Stimulated activated CD8-positive, alpha-beta memory T cell treated with anti-CD3 and anti-CD28 coated beads, Interleukin-15, amount 100 ng/mL, for 48 hours (primary cell): ENCODE results near the gene PRDM16.
A peak's percentile ranks its signal among the peaks of the same experiment; 100 is the strongest.

Experiments
- DNase-seq, 2 donors: peaks; one replicate each; pipeline ENCODE4 v3.0.0-alpha.2; 2020; ENCODE audit warnings: low read depth in 2 of 2

PRDM16 gene

DNA sequence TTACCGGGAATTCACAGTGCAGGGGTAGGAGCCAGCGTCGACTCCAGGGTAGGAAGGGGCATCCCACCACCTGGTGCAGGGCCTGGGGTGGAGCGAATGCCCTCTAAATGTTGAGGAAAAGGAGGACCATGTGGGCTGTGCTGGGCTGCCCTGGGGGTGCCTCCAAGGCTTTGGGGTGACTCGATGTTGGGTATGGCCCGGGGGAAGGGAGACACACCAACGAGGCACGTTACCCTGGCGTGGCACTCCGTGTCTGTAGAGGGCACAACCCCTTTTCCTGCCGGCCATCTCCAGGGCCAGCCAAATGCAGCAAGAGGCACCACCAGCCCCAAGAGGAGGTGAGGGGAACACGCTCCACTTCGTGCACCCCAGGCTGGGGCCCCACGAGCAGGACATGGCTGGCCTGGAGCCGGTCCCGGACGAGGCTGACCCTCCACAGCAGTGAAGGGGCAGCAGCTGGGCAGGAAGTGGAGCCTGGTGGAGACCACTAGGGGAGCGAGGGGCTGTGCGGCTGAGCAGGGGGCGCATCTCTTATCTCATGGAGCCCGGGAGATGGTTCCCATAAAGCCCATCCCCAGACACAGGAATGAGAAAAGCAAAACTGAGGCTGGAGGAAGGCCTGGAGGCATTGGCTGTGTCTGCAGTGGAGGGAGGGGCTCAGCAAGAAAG, 36.5 kb upstream of the PRDM16 start:
- no peak for DNase-seq

GRCh38 chr1:3033040-3033789, 35.8 kb upstream of the PRDM16 start:
- peak in 1 of 2 donors; percentile 34 for DNase-seq

DNA sequence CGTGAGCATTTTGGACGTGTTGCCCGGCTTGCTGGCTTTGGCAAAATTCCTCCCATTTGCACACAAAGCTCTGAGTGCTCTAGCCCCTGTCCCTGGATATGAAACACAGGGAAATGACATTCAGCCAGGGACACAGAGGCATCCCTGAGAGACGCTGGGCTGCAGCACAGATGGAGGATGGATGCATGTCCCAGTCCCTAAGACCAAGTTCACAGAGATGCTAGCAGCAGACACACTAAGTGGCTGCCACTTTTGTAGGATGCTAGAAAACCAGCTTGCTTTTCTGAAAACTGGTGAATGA, 35.3 kb upstream of the PRDM16 start:
- DNase-seq: no peak

DNA sequence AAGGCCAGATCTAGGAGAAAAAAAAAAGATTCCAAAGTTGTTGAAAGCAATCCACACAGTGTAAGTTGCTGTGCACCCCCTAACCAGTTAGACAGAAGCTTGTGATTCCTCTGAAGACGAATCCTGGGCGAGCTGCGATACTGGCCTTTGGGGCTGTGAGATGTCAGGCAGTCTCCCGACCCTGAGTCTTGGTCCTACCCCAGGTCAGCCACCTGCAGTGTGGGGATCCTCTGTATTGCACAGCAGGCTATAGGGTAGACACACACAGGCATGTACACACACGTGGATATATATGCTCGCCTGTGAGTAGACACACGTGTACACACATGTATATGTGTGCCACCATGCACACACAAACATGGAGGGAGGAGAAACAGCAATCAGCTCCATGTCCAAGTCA, 34.8 kb upstream of the PRDM16 start:
- DNase-seq: no peak

- DNase-seq: no peak
Measured at GRCh38 chr1:3034728-3035562, 34.1 kb upstream of the PRDM16 start.

DNA sequence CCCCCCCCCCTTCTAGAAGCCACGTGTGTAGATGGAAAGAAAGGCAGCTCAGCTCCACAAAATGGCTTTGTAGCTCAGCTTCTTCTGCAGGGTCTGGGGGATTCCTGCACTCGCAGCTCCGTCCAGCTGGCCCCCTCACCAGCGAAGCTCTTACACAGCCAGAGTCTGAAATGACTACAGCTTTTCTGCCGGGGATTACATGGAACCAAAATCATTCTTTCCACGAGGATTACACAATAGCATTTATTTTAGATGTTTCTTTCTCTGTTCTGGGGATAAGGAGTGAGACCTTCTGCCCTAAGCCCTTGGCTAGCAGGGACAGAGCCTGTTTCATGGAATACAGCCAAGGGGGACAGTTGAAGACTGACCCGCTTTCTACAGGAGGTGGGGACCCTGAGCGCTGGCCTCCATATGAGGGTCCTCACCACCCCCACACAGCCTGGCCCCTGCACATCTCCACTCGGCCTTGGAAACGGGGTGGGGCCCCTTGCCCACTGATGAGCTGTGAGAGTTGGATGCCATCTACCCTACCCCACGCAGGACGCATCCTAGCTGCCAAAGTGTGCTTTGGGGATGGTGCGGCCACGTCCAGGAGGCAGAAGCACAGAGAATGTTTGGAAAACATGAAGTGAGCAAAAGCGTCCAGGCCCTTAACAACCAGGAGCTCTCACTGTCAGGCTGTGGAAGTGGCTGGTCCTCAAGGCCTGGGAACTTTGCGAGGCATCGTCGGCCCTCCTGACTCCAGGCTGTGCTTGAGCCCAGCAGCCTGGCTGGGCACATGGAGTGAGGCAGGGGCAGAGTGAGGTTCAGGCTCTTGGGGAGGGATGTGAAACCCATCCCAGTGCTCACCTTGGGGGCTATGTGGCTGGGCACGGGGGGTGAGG, 33.2 kb upstream of the PRDM16 start:
- no peak for DNase-seq

GRCh38 chr1:3036447-3037280, 32.3 kb upstream of the PRDM16 start:
- DNase-seq: no peak

GRCh38 chr1:3037281-3038040, 31.5 kb upstream of the PRDM16 start:
- DNase-seq: no peak

DNA sequence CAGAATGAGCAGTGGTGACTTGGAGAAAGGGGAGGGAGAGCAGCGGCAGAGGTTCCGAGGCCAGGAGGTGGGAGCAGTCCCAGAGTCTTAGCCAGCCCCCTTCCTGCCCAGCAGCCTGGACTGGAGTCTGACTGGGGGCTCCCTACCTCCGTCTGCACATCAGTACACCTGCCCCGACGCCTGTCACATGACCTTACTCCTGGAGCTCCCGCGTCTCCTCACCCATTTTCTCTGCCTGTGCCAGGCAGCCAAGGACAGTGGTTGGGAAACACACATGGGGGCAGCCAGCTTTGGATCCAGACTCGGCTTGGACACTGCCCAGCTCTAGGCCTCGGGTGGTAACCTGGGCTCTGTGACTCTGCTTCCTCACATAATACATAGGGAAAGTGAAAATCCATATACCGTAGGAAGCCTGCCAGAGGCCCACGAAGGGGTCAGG, 30.9 kb upstream of the PRDM16 start:
- no peak for DNase-seq

- DNase-seq: no peak
Measured at GRCh38 chr1:3038571-3039181, 30.3 kb upstream of the PRDM16 start.

DNA sequence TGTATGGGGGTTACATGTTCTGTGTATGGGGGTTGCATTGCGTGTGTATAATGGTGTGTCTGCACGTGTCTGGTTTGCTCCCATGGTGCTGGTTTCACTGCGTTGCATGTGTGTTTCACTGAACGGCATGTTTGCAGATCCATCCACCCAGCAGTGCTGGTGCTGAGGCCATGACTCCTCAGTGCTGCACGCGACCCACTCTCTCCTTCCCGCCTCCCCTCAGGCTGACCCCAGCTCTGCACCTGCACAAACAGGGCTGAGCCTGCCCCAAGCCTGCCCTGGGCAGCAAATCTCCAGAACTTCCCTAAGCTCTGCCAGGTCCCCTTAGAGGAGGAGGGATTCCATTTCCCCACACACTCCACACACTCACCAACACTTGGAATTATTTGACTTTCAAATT, 29.0 kb upstream of the PRDM16 start:
- DNase-seq: no peak

- no peak for DNase-seq
Measured at GRCh38 chr1:3042481-3042880, 26.5 kb upstream of the PRDM16 start.

DNA sequence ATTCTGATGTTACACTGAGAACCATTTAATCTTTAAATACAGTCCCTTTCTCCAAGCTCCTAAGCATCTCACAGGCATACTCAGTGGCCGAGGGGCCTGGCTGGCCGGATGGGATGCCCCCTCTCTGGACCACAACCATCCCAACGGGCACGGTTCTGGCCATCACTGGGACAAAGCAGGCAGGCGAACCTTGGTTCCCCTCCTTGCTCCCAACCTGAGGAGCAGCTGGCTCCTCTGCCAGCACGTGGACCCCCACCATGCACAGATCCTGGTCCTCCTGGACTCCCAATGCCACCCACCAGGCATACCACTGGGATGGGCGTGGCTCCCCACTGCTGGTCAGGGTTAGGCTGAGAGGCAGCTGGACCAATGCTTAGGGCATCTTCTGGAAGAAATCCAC, 19.8 kb upstream of the PRDM16 start:
- no peak for DNase-seq

GRCh38 chr1:3049905-3050304, 19.1 kb upstream of the PRDM16 start:
- DNase-seq: no peak

DNA sequence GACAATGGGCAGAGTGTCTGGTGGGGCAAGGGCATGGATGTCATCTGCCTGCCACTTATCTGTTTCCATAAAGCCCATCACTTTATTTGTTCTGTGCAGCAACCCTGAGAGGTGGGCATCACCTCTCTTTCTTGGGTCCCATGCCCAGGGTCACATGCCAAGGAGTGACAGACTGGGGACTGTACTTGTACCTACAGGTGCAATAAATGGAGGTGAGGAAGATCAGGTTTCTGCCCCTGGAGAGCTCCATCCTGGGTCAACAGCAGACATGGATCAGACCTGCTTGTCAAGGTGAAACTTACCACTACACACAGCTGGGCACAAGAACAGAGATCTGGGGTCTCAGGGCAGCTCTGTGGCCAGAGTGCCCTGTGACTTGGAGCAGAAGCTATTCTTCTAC, 18.4 kb upstream of the PRDM16 start:
- DNase-seq: no peak

GRCh38 chr1:3051270-3052268, 17.4 kb upstream of the PRDM16 start:
- DNase-seq: no peak

DNA sequence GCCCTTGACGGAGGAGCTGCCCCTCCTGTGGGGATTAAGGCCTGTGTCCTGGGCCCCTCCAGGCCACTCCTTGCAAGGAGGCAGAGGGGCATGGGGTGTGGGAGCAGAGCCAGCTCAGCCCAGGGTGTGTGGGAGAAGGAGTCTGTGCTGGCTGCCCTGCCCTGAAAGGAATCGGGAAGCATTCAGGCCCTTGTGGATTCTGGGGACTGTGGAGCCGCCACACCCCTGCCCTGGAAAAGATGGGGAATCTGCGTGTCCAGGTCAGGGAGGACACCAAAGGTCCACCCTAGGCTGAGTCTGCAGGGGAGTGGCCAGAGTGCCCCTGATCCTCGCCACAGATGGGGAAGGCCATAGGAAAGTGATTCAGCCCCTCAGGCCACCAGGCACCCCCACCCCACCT, 16.5 kb upstream of the PRDM16 start:
- no peak for DNase-seq

- no peak for DNase-seq
Measured at GRCh38 chr1:3053366-3053980, 15.5 kb upstream of the PRDM16 start.
